DND-41 (cell line): Measurements from ENCODE around the gene MARCHF6.

Source experiments
- ATAC-seq: fragments of 200-7000 bp; cut with Tn5 transposase; 3 replicates; pipeline ENCODE4 v1.9.1; 2021; ENCODE audit warnings: low read depth; ENCODE audit not compliant: insufficient read depth
- DNase-seq: peaks from one replicate; pipeline ENCODE4 v3.0.0-alpha.2; 2020
- H2AFZ ChIP-seq: 2 replicates; pipeline ENCODE4 v1.6.0; 2012; ENCODE audit warnings: low read depth, low read length
- H3K27ac ChIP-seq: 2 replicates; pipeline ENCODE4 v1.5.1; 2012; ENCODE audit warnings: low read length, inconsistent platforms
- H3K27me3 ChIP-seq: fragments of 200-600 bp; sonication (generic); 2 replicates; pipeline ENCODE4 v1.6.0; 2012; ENCODE audit warnings: low read length, mild to moderate bottlenecking, inconsistent platforms; ENCODE audit not compliant: insufficient read depth, poor library complexity
- H3K36me3 ChIP-seq: 2 replicates; pipeline ENCODE4 v1.5.1; 2012; ENCODE audit warnings: low read length, inconsistent platforms; ENCODE audit not compliant: insufficient read depth
- H3K4me1 ChIP-seq: 2 replicates; pipeline ENCODE4 v1.5.1; 2012; ENCODE audit warnings: mild to moderate bottlenecking, low read length; ENCODE audit not compliant: insufficient read depth
- H3K4me2 ChIP-seq: 2 replicates; pipeline ENCODE4 v1.6.0; 2012; ENCODE audit warnings: mild to moderate bottlenecking, moderate library complexity, low read length, inconsistent platforms; ENCODE audit not compliant: insufficient read depth
- H3K4me3 ChIP-seq, 2 experiments: fragments of 200-600 bp in 1 of 2; shearing (Covaris generic) in 1 of 2; 2 replicates each; pipeline ENCODE4 v1.5.1; 2012 to 2016; ENCODE audit warnings: inconsistent platforms in 2 of 2, low read length in 2 of 2, mild to moderate bottlenecking in 2 of 2, low read depth in 1 of 2, moderate library complexity in 1 of 2
- H3K79me2 ChIP-seq: 2 replicates; pipeline ENCODE4 v1.6.0; 2012; ENCODE audit warnings: low read length, inconsistent platforms; ENCODE audit not compliant: insufficient read depth
- H3K9ac ChIP-seq: 2 replicates; pipeline ENCODE4 v1.6.0; 2012; ENCODE audit warnings: low read depth, mild to moderate bottlenecking, inconsistent platforms, low read length, moderate library complexity
- H3K9me3 ChIP-seq: 2 replicates; pipeline ENCODE4 v1.5.1; 2012; ENCODE audit warnings: low read length, moderate library complexity, mild to moderate bottlenecking, inconsistent platforms; ENCODE audit not compliant: insufficient read depth, severe bottlenecking
- H4K20me1 ChIP-seq: 2 replicates; pipeline ENCODE4 v1.6.0; 2012; ENCODE audit warnings: low read length; ENCODE audit not compliant: insufficient read depth
- CTCF ChIP-seq: IDR thresholded peaks from 2 replicates; pipeline ENCODE4 v1.5.1; 2012; ENCODE audit warnings: borderline replicate concordance, low read length, moderate library complexity, mild to moderate bottlenecking; ENCODE audit not compliant: poor library complexity, severe bottlenecking; ENCODE audit errors: extremely low read depth
- EZH2 ChIP-seq: IDR thresholded peaks from 3 replicates; pipeline ENCODE4 v1.6.1; 2012; ENCODE audit warnings: borderline replicate concordance, low read depth, mild to moderate bottlenecking, moderate library complexity, low read length, inconsistent platforms; ENCODE audit not compliant: severe bottlenecking

MARCHF6 gene

DNA sequence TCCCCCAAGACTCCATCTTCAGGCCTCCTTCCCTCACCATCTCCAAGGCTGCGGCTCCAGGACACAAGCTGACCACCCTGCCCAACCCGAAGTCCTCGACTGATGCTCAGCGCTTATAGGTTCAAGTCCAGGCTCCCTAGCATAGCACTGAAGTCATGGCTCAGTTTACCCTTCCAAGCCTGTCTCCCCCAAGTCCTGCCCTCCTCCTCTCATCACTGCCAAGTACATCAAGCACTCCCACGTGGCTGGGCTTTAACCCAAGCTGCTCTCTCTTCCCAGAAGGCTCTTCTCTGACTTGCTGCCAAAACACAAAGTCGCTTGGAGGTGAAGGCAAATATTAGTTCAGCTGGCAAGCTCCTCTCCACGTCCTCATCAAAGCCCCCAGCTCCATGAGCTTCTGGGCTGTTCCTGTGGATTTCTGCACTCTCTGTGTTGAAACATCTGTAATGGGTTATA, 22.1 kb upstream of the MARCHF6 start:
- H2AFZ ChIP-seq = no peak overlapping the region
- H3K27me3 ChIP-seq = no peaks in the 10 kb centered on the region
- no peak overlapping the region for H3K4me3 ChIP-seq
- H3K36me3 ChIP-seq = no peaks in the 10 kb centered on the region
- no peak overlapping the region for H3K9ac ChIP-seq
- no peaks in the 10 kb centered on the region for H3K9me3 ChIP-seq
- no peak overlapping the region for H3K4me2 ChIP-seq
- TF ChIP-seq CTCF (no peak), EZH2 (no peak)
- H4K20me1 ChIP-seq = no peaks in the 10 kb centered on the region
- ATAC-seq = no peak
- H3K27ac ChIP-seq = no peak overlapping the region
- no peaks in the 10 kb centered on the region for H3K4me1 ChIP-seq
- no peaks in the 10 kb centered on the region for H3K79me2 ChIP-seq
- no peak for DNase-seq

- Histone ChIP-seq H3K4me3 (no peak overlapping the region), H3K9ac (no peak overlapping the region), H4K20me1 (no peaks in the 10 kb centered on the region), H3K9me3 (no peaks in the 10 kb centered on the region), H3K79me2 (no peaks in the 10 kb centered on the region), H3K27ac (no peak overlapping the region), H2AFZ (no peak overlapping the region), H3K4me2 (no peak overlapping the region), H3K27me3 (no peaks in the 10 kb centered on the region), H3K4me1 (no peaks in the 10 kb centered on the region), H3K36me3 (no peaks in the 10 kb centered on the region)
- ATAC-seq = no peak
- no peak for DNase-seq
- no peak for TF ChIP-seq EZH2
- TF ChIP-seq CTCF = no peak
These were observed 21.2 kb upstream of the MARCHF6 start for GRCh38 chr5:10332301-10332700.

- H4K20me1 ChIP-seq = no peaks in the 10 kb centered on the region
- H3K9me3 ChIP-seq = no peaks in the 10 kb centered on the region
- H3K27me3 ChIP-seq = no peaks in the 10 kb centered on the region
- no peak for ATAC-seq
- H3K79me2 ChIP-seq = no peaks in the 10 kb centered on the region
- no peaks in the 10 kb centered on the region for H3K4me1 ChIP-seq
- H2AFZ ChIP-seq = no peak overlapping the region
- no peak overlapping the region for H3K4me3 ChIP-seq
- TF ChIP-seq EZH2 (no peak), CTCF (no peak)
- no peak overlapping the region for H3K9ac ChIP-seq
- no peak overlapping the region for H3K4me2 ChIP-seq
- DNase-seq = no peak
- H3K27ac ChIP-seq = no peak overlapping the region
- H3K36me3 ChIP-seq = no peaks in the 10 kb centered on the region
These were observed 20.1 kb upstream of the MARCHF6 start for GRCh38 chr5:10333154-10334006.
